Gastroesophageal sphincter (tissue), 3 donors: Measurements from ENCODE around the gene KCNK18.

Source experiments
- POLR2A ChIP-seq, 2 donors: fragments of 450-650 bp; IDR thresholded peaks; one replicate each; pipeline ENCODE4 v1.6.1; 2017; ENCODE audit warnings: antibody characterized with exemption in 2 of 2, mild to moderate bottlenecking in 2 of 2, moderate library complexity in 1 of 2
- TF ChIP-seq, protein P1 (sequence below), 4 experiments: fragments of 200-600 bp in 2 of 4; fragments of 450-650 bp in 2 of 4; sonication (generic) in 1 of 4; IDR thresholded peaks; one replicate each; pipeline ENCODE4 v1.5.1; 2017 to 2019; ENCODE audit warnings: antibody characterized with exemption in 4 of 4, mild to moderate bottlenecking in 2 of 4, moderate library complexity in 2 of 4

DNA sequence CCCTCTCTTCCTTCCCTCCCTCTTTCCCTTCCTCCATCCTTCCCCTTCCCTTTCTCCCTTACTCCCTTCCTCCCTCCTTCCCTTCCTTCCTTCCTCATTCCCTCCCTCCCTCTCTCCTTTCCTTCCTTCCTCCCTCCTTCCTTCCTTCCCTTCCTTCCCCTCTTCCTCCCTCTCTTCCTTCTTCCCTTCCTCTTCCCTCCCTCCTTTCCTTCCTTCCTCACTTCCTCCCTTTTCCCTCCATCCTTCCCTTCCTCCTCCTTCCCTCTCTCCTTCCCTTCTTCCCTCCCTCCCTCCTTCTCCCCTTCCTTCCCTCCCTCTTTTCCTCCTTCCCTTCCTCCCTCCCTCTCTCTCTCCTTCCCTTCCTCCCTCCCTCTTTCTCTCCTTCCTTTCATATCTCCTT, 30.9 kb downstream of the KCNK18 start:
- TF ChIP-seq, protein P1, sequence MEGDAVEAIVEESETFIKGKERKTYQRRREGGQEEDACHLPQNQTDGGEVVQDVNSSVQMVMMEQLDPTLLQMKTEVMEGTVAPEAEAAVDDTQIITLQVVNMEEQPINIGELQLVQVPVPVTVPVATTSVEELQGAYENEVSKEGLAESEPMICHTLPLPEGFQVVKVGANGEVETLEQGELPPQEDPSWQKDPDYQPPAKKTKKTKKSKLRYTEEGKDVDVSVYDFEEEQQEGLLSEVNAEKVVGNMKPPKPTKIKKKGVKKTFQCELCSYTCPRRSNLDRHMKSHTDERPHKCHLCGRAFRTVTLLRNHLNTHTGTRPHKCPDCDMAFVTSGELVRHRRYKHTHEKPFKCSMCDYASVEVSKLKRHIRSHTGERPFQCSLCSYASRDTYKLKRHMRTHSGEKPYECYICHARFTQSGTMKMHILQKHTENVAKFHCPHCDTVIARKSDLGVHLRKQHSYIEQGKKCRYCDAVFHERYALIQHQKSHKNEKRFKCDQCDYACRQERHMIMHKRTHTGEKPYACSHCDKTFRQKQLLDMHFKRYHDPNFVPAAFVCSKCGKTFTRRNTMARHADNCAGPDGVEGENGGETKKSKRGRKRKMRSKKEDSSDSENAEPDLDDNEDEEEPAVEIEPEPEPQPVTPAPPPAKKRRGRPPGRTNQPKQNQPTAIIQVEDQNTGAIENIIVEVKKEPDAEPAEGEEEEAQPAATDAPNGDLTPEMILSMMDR (IDR thresholded peaks at IDR 0.05) = no peak
- no peak for TF ChIP-seq POLR2A (IDR thresholded peaks at IDR 0.05)
